CD1c-positive myeloid dendritic cell (primary cell): ENCODE measurements around the gene RUNX3.
"Not testable (repeated sequence)": the region's sequence is repeated elsewhere in the genome, so short reads cannot be mapped to it uniquely, and the experiment has no call there.

Experiments used
- DNase-seq: peaks from one replicate; pipeline ENCODE4 v3.0.0-alpha.2; 2016; ENCODE audit errors: extremely low spot score

The RUNX3 gene

GRCh38 chr1:24913616-24914225 is 16.4 kb downstream of the RUNX3 start:
- DNase-seq: no peak

- DNase-seq: no peak
Observed at GRCh38 chr1:24913274-24913604, 16.8 kb downstream of the RUNX3 start.

GRCh38 chr1:24912376-24913273 is 17.5 kb downstream of the RUNX3 start:
- DNase-seq: no peak

GRCh38 chr1:24911651-24912155 is 18.4 kb downstream of the RUNX3 start:
- DNase-seq: no peak

- DNase-seq: peak; percentile 69
Observed at GRCh38 chr1:24910751-24911650, 19.1 kb downstream of the RUNX3 start.

- no peak for DNase-seq
Observed at GRCh38 chr1:24910210-24910609, 19.9 kb downstream of the RUNX3 start.

- peak; percentile 85 for DNase-seq
Observed at GRCh38 chr1:24909388-24909898, 20.6 kb downstream of the RUNX3 start.

GRCh38 chr1:24908591-24909259 is 21.4 kb downstream of the RUNX3 start:
- DNase-seq: no peak

- not testable (repeated sequence) for DNase-seq
Observed at GRCh38 chr1:24907587-24908294, 22.3 kb downstream of the RUNX3 start.

- no peak for DNase-seq
Observed at GRCh38 chr1:24906760-24907490, 23.2 kb downstream of the RUNX3 start.

- DNase-seq: no peak
Observed at GRCh38 chr1:24905979-24906720, 23.9 kb downstream of the RUNX3 start.

GRCh38 chr1:24905355-24905978 is 24.6 kb downstream of the RUNX3 start:
- no peak for DNase-seq

- DNase-seq: no peak
Observed at GRCh38 chr1:24904731-24905354, 25.2 kb downstream of the RUNX3 start.

- no peak for DNase-seq
Observed at GRCh38 chr1:24903955-24904730, 25.9 kb downstream of the RUNX3 start.

GRCh38 chr1:24903560-24903954 is 26.5 kb downstream of the RUNX3 start:
- DNase-seq: no peak

- DNase-seq: no peak
Observed at GRCh38 chr1:24903011-24903461, 27.0 kb downstream of the RUNX3 start.

GRCh38 chr1:24902471-24902891 is 27.6 kb downstream of the RUNX3 start:
- DNase-seq: no peak
